Smooth muscle cell (in vitro differentiated cells): Measurements from ENCODE around the gene C17orf78. TPM values are rescaled to one million over a fixed set of nuclear protein-coding genes. Genes with fewer than 3 reads are reported as not detected.
A peak's percentile ranks its signal among the peaks of the same experiment; 100 is the strongest.
"Not testable (repeated sequence)": the region's sequence is repeated elsewhere in the genome, so short reads cannot be mapped to it uniquely, and the experiment has no call there.

ENCODE experiments used
- DNase-seq: peaks from one replicate; lab custom pipeline; 2025; ENCODE audit not compliant: unreplicated experiment; lab: John Stamatoyannopoulos, UW
- H2AFZ ChIP-seq: fragments of 200-600 bp; sonication (generic); 2 replicates; pipeline ENCODE4 v1.6.0; 2016; ENCODE audit warnings: antibody characterized with exemption, low read depth, mild to moderate bottlenecking
- H3F3A ChIP-seq: fragments of 200-600 bp; sonication (generic); 2 replicates; pipeline ENCODE4 v1.6.0; 2017; ENCODE audit warnings: antibody characterized with exemption, low read depth
- H3K27ac ChIP-seq: fragments of 200-600 bp; sonication (generic); 2 replicates; pipeline ENCODE4 v1.5.1; 2016; ENCODE audit warnings: low read depth, mild to moderate bottlenecking
- H3K27me3 ChIP-seq: fragments of 200-600 bp; sonication (generic); 2 replicates; pipeline ENCODE4 v1.6.1; 2016; ENCODE audit warnings: low read depth, mild to moderate bottlenecking
- H3K36me3 ChIP-seq: fragments of 200-600 bp; sonication (generic); 2 replicates; pipeline ENCODE4 v1.5.1; 2016; ENCODE audit warnings: low read depth
- H3K4me1 ChIP-seq: fragments of 200-600 bp; sonication (generic); 2 replicates; pipeline ENCODE4 v1.5.1; 2016; ENCODE audit warnings: low read depth
- H3K4me2 ChIP-seq: fragments of 200-600 bp; sonication (generic); 2 replicates; pipeline ENCODE4 v1.6.0; 2016; ENCODE audit warnings: mild to moderate bottlenecking
- H3K4me3 ChIP-seq: fragments of 200-600 bp; sonication (generic); 2 replicates; pipeline ENCODE4 v1.5.1; 2016; ENCODE audit warnings: mild to moderate bottlenecking
- H3K79me2 ChIP-seq: fragments of 200-600 bp; sonication (generic); 2 replicates; pipeline ENCODE4 v1.6.0; 2016; ENCODE audit warnings: low read depth, mild to moderate bottlenecking
- H3K9ac ChIP-seq: fragments of 200-600 bp; sonication (generic); 2 replicates; pipeline ENCODE4 v1.6.0; 2016; ENCODE audit warnings: low read depth
- H3K9me3 ChIP-seq: fragments of 200-600 bp; sonication (generic); replicated peaks from 2 replicates; pipeline ENCODE4 v1.5.1; 2016; ENCODE audit warnings: low read depth
- H4K20me1 ChIP-seq: fragments of 200-600 bp; sonication (generic); 2 replicates; pipeline ENCODE4 v1.6.0; 2016; ENCODE audit warnings: low read depth
- WGBS: methylation state at CpG from one replicate; pipeline ENCODE4 v1.1.7; 2016; ENCODE audit warnings: low lambda C conversion rate; 5-methylcytosine and 5-hydroxymethylcytosine counted together
- polyA plus RNA-seq: library from polyadenylated mRNA; unstranded; fragments of >200 nt; fragmentation: Nextera tagmentation; extraction: Ambion mirVana; gene quantifications from 2 replicates; pipeline ENCODE4 v1.2.1, GENCODE V29; 2016
- total RNA-seq: library from RNA; depleted of rRNA; stranded (reverse); fragments of >200 nt; gene quantifications from 2 replicates; pipeline ENCODE4 v1.2.3, GENCODE V29; 2014
- TF ChIP-seq, protein P1 (sequence below): fragments of 200-600 bp; sonication (generic); IDR thresholded peaks from 2 replicates; pipeline ENCODE4 v1.5.1; 2017; ENCODE audit warnings: borderline replicate concordance, mild to moderate bottlenecking, antibody characterized with exemption; ENCODE audit not compliant: insufficient read depth, poor library complexity, severe bottlenecking

The C17orf78 gene
- total and polyA plus RNA-seq, 2 experiments from 2014 or later = not detected

DNA sequence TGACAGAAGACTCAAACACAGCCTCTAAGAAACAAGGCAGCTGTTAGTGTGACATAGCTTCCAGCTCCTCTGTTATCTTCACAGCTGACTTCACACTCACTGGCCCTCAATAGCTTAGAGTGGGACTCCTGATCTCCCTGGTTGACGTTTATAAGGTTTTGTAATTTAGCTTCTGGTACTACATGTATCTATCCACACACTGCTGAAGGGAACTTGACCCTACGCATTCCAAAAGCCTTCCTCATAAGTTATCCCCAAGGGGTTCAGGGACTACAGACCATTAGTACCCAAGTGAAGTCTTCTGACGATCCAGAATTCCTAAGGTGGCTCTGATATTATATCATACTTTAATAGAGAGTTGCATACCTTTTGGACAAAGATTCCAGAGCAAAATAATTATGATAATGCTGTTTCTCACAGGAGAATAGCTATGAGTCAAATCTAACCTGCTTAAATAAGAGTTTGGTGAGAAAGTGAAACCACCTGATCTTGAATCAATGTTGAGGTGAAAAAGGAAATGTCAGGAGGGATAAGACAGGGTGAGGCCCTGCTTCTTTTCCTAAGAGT, 16.3 kb downstream of the C17orf78 start:
- Histone ChIP-seq H2AFZ (no peak overlapping the region), H3K27ac (no peak overlapping the region)
- TF ChIP-seq, protein P1, sequence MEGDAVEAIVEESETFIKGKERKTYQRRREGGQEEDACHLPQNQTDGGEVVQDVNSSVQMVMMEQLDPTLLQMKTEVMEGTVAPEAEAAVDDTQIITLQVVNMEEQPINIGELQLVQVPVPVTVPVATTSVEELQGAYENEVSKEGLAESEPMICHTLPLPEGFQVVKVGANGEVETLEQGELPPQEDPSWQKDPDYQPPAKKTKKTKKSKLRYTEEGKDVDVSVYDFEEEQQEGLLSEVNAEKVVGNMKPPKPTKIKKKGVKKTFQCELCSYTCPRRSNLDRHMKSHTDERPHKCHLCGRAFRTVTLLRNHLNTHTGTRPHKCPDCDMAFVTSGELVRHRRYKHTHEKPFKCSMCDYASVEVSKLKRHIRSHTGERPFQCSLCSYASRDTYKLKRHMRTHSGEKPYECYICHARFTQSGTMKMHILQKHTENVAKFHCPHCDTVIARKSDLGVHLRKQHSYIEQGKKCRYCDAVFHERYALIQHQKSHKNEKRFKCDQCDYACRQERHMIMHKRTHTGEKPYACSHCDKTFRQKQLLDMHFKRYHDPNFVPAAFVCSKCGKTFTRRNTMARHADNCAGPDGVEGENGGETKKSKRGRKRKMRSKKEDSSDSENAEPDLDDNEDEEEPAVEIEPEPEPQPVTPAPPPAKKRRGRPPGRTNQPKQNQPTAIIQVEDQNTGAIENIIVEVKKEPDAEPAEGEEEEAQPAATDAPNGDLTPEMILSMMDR = no peak

DNA sequence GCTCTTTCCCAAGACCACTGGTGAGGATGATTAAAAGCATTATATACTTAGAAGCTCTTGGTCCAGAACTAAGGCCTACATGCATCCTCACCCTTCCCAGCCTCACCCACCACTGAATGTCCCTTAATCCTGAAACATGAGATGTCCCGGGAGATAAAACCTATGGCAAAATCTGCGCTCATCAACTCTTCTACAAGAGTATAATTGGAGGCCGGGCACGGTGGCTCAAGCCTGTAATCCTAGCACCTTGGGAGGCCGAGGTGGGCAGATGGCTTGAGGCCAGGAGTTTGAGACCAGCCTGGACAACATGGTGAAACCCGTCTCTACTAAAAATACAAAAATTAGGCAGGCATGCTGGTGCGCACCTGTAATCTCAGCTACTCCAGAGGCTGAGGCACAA, 17.6 kb downstream of the C17orf78 start:
- no peak overlapping the region for H2AFZ ChIP-seq
- no peaks in the 10 kb centered on the region for H3K4me1 ChIP-seq
- no peaks in the 10 kb centered on the region for H3K36me3 ChIP-seq
- H3K4me2 ChIP-seq = no peak overlapping the region
- TF ChIP-seq, protein P1 = no peak
- no peak for DNase-seq
- no peak overlapping the region for H3K27ac ChIP-seq
- H3F3A ChIP-seq = no peaks in the 10 kb centered on the region
- no peaks in the 10 kb centered on the region for H3K9me3 ChIP-seq
- H3K4me3 ChIP-seq = no peak overlapping the region
- no peaks in the 10 kb centered on the region for H4K20me1 ChIP-seq
- no peaks in the 10 kb centered on the region for H3K27me3 ChIP-seq
- H3K79me2 ChIP-seq = no peaks in the 10 kb centered on the region
- no peak overlapping the region for H3K9ac ChIP-seq
- 97% methylated on average over 7 of the region's 7 CpGs for WGBS

More for the DNA sequence above, 16.3 kb downstream of the C17orf78 start:
- Histone ChIP-seq H3K36me3 (no peaks in the 10 kb centered on the region), H3K4me1 (no peaks in the 10 kb centered on the region), H3K4me3 (no peak overlapping the region), H4K20me1 (no peaks in the 10 kb centered on the region), H3K9me3 (no peaks in the 10 kb centered on the region), H3F3A (no peaks in the 10 kb centered on the region), H3K27me3 (no peaks in the 10 kb centered on the region), H3K4me2 (no peak overlapping the region), H3K9ac (no peak overlapping the region), H3K79me2 (no peaks in the 10 kb centered on the region)
- no peak for DNase-seq
- WGBS = 53% methylated on average over 3 of the region's 3 CpGs

DNA sequence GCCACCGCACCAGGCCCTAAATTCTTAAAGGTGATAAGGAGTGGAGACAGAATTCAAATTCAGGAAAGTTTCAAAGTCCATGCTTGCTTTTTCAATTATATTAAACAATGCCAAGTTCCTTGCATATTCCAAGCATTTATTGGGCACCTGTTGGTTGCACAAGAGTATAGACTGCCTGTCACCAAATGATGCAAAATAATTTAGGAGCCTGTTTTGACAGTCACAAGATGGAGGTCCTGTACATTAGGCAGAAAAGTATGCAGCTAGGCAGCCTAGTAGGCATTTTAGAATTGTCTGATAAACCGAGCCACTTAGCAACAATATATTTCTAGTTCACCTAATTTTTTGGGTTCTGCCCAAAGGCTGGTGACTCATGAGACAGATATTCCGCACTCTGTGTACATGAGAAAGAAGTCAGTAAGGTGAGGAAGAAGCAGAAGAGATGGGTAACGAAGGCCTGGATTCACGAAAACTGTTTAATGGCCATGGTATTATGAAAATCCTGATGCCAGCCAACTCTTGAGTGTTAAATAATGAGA, 23.5 kb downstream of the C17orf78 start:
- WGBS = 84% methylated on average over 5 of the region's 5 CpGs
- H3K79me2 ChIP-seq = peaks cover 10% of the 10 kb centered on the region
- H3K4me3 ChIP-seq = no peak overlapping the region
- no peaks in the 10 kb centered on the region for H4K20me1 ChIP-seq
- no peak for DNase-seq
- H3K9me3 ChIP-seq = no peaks in the 10 kb centered on the region
- H3K27me3 ChIP-seq = no peaks in the 10 kb centered on the region
- H3K4me1 ChIP-seq = no peaks in the 10 kb centered on the region
- no peak overlapping the region for H3K9ac ChIP-seq
- H3K36me3 ChIP-seq = no peaks in the 10 kb centered on the region
- TF ChIP-seq, protein P1 = no peak
- H3K27ac ChIP-seq = no peak overlapping the region
- H3K4me2 ChIP-seq = no peak overlapping the region
- H3F3A ChIP-seq = no peaks in the 10 kb centered on the region
- H2AFZ ChIP-seq = no peak overlapping the region

DNA sequence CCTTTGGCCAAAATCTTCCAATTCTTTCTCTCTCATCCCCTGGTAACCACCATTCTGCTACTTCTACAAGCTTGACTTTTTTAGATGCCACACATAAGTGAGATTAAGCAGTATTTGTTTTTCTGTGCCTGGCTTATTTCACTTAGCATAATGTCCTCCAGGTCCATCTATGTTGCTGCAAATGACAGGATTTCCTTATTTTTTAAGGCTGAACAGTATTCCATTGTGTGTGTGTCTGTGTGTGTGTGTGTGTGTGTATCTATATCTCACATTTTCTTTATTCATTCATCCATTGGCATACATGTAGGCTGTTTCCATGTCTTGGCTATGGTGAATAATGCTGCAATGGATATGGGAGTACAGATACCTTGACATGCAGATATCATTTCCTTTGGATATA, 24.7 kb downstream of the C17orf78 start:
- Histone ChIP-seq H3F3A (no peaks in the 10 kb centered on the region), H3K79me2 (peaks cover 17% of the 10 kb centered on the region), H3K9ac (no peak overlapping the region), H3K9me3 (no peaks in the 10 kb centered on the region), H2AFZ (no peak overlapping the region), H3K27me3 (no peaks in the 10 kb centered on the region), H3K4me1 (peaks cover 7% of the 10 kb centered on the region), H3K27ac (no peak overlapping the region), H3K36me3 (no peaks in the 10 kb centered on the region), H4K20me1 (no peaks in the 10 kb centered on the region), H3K4me3 (no peak overlapping the region), H3K4me2 (no peak overlapping the region)
- DNase-seq = no peak
- TF ChIP-seq, protein P1 = no peak

DNA sequence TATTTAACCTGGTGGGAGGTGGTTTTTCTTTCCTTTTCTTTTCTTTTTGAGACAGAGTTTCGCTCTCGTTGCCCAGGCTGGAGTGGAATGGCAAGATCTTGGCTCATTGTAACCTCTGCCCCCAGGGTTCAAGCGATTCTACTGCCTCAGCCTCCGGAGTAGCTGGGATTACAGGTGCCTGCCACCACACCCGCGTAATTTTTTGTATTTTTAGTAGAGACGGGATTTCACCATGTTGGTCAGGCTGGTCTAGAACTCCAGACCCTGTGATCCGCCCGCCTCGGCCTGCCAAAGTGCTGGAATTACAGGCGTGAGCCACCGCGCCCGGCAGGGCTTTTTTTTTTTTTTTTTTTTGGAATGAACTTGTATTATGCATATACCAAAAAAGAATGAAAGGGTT, 29.7 kb downstream of the C17orf78 start:
- not testable (repeated sequence) for H3K9ac ChIP-seq, H4K20me1 ChIP-seq, DNase-seq, H3K27ac ChIP-seq, H2AFZ ChIP-seq, H3K27me3 ChIP-seq, H3K36me3 ChIP-seq, H3F3A ChIP-seq, H3K9me3 ChIP-seq
- Histone ChIP-seq H3K4me3 (peak overlapping the region; percentile 74), H3K4me1 (peaks cover 14% of the 10 kb centered on the region), H3K4me2 (peak overlapping the region; percentile 89), H3K79me2 (peaks cover 42% of the 10 kb centered on the region)
- WGBS = 69% methylated on average over 14 of the region's 14 CpGs
